ENCODE results near the gene DNAJC11.
"Not testable (repeated sequence)": the region's sequence is repeated elsewhere in the genome, so short reads cannot be mapped to it uniquely, and the experiment has no call there.

The DNAJC11 gene

GRCh38 chr1:6623269-6623965 is 78.2 kb downstream of the DNAJC11 start:
- no peak for DNase-seq

DNA sequence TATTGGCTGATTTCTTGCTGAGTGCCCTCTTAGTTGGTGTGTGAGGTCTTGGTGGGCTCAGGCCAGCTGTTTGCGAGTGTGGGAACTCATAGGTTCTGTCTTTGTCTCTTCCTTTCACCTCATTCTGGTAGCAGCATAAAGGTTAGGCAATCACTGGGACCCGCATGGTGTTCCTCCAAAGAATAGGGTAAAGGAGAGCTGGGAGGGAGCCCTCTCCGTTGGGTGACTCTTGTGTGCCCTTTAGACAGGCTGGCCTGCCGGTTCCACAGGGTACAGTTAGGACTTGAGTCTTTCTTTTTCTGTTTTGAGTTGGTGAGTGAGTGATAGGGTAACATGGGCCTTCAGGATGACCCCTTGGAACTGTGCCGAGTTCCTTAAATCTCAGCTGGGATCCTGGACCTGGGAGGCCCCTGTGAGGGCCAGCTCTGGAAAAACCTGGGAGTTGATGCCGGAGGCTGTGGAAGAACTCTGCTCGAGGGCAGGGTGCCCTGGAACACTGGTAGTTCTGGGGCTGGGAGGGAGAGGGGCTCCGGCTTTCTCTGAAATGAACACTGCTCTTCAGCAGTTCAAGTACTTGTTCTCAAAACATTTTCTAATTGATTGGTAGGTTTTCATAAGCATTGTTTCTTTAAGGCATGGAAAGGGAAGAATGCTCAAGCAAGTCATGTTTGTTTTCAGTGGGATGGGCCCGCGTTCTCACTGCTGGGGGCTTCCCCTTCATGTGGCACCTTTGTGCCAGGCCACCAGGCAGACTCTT is 79.0 kb downstream of the DNAJC11 start:
- DNase-seq: no peak

- DNase-seq: no peak
Measured at GRCh38 chr1:6621429-6622391, 79.9 kb downstream of the DNAJC11 start.

GRCh38 chr1:6619045-6619444 is 82.6 kb downstream of the DNAJC11 start:
- no peak for DNase-seq

DNA sequence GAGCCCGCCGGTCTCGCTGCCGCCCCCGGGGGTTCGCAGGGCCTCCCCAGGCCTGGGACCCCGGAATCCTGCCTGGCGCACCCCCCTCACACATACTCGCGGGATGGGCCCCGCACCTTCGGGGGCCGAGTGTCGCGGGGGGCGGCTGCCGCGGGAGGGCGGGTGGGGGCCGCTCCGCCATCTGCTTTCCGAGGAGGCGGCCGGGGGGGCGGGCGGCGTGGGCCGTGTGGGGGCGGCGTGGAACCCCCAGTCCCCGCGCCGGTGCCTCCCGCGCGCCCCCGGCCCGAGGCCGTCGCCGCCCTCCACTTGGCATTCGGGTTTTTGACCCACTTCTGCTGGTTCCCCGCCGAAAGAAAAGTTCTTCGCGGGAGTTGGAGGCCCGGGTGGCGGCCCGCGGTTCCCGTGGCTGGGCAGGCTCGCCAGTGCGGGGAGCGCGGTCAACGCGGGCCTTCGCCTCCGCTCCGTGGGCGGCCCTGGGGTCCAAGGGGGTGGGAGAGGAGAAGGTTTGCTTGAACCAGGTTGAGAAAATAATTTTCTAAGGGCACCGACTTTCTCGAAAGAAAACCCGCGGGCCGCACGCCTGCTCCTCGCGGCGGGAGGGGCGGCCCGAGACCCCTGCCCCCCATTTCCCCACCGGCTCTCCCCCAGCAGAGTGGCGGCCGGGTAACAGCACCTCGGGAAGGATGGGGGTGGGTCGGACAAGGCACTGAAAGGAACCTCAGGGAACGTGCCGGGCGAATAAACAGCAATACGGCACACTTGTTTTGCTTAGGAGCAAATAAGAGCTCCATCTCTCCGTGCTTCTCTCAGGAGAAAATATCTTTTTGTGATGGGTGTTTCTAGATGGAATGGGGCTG is 86.5 kb downstream of the DNAJC11 start:
- no peak for DNase-seq

DNA sequence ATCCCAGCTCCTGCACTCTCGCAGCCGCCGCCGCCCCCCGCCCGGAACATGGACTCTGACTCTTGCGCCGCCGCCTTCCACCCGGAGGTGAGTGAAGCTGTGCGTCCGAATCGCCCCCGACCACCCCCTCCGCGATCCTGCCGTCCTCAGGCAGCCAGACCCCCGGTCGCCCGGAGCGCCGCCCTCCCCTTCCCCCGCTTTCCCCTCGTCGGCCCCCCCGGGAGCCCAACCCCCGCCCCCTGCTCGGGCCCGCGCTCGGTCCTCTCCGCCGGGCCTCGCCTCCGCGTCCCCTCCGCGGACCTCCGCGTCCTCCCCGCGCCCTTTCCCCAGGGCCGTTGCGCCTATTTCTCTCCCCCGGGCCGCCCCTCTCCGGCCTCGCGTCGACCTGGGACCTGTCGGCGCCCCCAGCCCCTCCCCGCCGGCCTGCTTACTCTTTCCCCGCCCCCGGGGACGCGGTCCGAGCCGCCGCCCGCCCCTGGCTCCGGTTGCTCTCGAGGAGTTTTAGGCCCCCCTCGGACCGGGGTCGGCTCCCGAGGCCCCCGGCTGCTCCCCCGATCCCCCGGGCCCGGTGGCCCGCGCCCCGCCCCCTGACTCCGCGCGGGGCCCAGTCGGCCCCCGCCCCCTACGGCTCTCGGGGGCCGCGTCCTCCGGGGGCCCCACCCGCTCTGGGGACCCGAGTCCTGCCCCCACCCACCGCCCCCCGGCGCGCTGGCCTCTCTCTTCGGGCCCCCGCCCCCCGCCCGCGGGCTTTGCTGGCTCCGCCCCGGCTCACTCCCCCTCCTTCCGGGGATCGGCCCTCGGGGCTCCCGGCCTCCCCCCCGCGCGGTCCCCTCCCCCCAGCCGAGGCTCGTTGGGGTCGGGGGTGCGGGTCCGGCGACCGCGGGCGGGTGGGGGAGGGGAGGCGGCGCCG is 87.3 kb downstream of the DNAJC11 start:
- DNase-seq: peak in 2 of 4 experiments; percentile 37 to 48

DNA sequence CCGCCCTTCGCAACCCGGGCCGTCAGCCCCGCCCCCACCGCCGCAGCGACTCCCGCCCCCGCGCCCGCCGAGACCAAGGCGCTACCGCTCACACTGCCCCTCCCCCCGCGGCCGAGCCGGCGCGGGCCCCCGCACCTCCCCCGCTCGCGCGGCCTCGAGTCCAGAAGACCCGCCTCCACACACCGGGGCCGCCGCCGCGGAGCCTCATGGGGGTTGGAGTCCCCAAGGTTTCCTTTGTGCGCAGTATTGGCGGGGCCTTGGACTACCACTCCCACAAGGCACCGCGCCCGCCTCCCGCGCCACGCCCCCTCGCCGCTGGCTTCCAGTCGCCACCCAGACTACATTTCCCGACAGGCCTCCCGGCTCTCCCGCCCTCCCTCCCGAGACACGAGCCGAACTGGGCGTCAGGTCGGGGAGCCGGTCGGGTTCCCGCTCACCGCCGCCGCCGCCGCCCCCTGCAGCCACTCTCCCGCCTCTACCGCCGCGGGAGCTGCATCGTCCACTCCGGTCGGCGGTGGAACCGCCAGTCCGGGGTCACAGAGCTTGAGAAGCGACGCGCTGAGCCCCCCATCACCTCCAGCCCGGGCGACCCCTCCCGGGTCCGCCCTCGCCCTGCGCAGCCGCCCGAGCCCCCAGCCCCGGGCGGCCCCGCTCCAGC is 88.1 kb downstream of the DNAJC11 start, which contains the start of gene PHF13:
PHF13 (plus strand) TSS at position 371 of the 658 bp plus-strand sequence. CDS start 336 bp downstream, outside the sequence.
- peak; percentile 97 to 99 (median 98) for DNase-seq

- DNase-seq: no peak
Measured at GRCh38 chr1:6612641-6613360, 88.8 kb downstream of the DNAJC11 start.

DNA sequence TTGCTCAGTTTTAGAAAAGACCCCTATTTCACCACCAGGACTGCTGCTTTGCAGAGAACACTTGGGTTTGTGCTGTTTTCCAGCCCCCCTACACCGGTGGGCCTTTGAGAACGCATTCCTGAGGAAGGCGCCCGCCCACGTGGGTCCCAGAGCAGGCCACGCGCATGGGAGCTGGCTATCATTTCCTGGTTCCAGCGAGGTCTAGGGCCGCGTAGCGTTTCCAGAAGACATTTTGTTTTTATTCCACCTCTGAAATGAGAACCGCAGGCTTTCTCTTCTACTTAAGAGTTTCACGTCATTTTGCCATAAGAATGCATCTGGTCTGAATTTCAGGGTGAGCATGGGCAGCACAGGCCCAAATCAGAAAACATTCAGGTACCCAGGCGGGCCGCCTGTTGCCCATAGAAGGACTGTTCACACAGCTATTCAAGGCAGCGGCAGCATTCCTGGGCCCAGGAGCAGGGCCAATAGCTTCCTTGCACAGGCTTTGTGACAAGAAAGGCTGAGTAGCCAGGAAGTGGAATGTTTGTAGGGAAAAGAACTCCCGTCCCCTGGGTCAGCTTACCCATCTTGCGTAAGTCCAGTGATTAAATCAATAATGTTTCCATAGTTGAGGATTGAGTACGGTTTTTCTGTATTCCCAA is 97.6 kb downstream of the DNAJC11 start:
- DNase-seq: peak in 2 of 4 experiments; percentile 15 to 30

DNA sequence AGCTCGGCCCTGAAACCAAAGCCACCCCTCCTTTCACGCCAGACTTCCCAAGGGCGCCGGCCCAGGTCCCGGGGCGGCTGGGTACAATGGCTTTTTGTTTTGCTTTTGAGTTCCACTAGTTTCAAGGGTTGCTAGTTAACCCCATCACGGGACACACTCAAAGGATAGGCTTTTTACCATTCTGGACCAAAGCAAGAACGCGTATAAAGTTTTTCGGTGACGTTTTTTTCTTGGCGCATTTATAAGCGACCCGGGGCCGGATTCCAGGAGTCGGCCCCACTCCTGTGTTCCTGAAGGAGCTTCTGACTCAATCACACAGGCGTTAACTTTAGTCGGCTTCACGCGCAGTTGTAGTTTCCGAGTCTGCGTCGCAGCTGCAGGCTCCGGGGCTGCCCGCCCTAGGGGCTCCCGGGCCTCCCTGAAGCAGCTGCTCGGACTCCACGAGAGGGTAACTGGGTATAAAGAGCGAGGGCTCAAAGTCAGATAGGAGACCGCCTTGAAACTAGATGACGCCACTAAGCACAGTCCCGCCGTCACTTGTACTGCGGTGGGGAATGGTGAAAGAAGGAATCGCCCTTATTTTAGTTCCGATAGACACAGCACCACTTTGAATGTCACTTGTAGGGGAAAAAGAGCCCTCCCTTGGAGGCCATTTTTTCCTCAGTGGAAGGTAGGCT is 98.2 kb downstream of the DNAJC11 start:
- peak in 2 of 4 experiments; percentile 27 to 55 for DNase-seq

GRCh38 chr1:6602669-6603237 is 98.9 kb downstream of the DNAJC11 start, which contains the start of gene KLHL21:
Gene KLHL21, minus strand, starts transcription at chr1:6602869. Its CDS starts 52 bp downstream, at chr1:6602817.
- peak; percentile 54 to 88 (median 69) for DNase-seq

GRCh38 chr1:6601923-6602668 is 99.5 kb downstream of the DNAJC11 start:
- DNase-seq: no peak

DNA sequence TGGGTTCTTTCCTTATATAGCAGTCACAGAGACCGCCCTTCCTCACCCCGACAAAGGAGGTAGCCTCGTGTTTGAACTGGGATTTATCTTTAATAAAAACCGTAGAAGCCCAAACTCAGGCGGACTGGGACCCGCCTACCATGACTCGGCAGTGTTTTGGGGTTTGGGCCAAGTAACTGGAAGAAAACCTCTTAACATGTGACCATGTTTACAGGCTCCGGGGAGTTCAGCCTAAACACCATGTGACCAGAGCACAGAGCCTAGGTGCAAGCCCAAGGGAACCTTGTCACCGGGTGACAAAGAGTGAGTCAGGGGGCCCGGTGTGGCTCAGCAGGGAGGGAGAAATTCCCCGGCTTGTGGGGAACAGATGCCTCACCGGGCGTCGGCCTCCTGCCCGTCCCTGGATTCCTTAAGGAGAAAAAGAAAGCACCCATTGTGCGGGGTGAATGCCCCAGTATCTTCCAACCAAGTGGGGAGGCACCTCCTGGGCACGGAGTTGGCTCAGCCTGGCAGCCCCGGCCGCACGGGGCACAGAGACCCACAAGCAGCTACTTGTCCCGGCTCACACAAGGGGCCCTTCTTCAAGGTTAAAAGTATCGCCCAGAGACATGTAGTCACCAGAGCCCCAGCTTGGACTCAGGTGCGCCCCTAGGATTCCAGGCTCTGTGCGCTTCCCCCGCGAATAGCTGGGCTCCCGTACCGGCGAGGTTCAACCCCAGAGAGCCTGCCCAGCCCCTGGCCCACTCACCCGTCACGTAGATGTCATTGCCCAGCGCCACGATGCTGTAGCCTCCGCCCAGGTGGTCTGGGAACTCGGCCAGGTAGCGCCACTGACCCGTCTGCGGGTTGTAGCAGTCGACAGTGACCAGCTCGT is 100.3 kb downstream of the DNAJC11 start:
- peak; percentile 33 to 56 (median 44) for DNase-seq

DNA sequence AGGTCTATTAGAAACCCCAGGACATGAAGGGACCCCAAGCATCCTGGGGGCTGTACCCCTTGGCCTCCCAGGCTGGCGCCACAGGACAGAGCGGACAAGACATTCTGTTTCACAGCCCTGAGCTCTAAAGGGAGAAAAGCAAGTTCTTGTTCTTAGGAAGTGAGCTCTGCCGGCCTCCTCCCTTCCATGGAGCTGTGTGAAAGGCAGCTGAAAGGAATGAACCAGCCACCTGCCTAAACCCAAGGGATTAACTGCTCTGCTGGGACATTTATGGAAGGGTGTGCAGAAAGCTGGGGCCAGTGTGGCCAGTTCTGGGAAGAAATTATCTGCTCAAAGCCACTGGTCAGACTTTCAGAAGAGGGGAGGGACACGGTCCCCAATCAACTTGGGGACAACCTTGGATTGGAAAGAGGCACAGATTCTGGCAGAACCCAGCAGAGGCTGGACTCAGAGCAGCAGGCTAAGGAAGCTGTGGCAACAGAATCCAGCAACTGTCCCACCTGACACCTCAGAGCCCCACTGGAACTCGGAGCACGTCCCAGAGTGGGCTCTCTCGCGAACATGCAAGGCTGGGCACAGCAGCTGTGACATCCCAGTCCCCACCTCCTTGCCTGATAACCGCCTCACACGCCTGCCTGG is 101.1 kb downstream of the DNAJC11 start:
- no peak for DNase-seq

GRCh38 chr1:6599991-6600390 is 101.6 kb downstream of the DNAJC11 start:
- not testable (repeated sequence) for DNase-seq

Measured in activated naive CD4-positive, alpha-beta T cell (primary cell).